ENCODE measurements around the gene SDF2L1.
"Not testable (repeated sequence)": the region's sequence is repeated elsewhere in the genome, so short reads cannot be mapped to it uniquely, and the experiment has no call there.

The SDF2L1 gene

DNA sequence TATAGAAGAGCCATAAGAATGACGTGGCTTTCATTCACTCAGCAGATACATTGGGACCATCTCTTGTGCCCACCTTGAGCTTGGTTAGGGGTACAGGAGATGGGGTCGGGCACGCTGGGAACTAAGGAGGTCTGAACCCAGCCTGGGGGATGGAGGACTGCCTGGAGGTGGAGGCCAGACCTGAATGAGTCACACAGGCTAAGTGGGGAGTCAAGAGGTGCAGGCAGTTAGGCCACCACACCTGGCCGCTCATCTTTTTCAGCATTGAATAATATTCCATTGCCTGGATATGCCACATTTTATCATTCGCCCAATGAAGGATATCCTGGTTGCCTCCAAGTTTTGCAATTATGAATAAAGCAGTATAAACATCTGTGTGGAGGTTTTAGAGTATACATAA lies 19.9 kb downstream of the SDF2L1 start:
- DNase-seq (ENCODE audit: low spot score) = no peak

DNA sequence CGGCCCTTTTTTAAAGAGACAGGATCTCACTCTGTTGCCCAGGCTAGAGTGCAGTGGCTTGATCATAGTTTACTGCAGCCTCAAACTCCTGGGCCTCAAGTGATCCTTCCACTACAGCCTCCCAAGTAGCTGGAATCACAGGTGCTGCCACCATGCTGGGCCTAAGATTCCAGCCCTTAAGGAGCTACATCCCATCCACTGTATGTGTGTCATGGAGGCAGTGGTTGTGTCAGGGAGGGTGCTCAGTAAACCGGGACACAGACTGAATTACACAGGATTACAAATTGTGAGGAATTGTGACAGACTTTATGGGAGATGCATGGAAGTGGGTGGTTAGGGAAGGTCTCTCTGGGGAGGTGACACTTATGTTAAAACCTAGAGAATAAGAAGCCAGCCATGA lies 21.6 kb downstream of the SDF2L1 start:
- no peak for DNase-seq (ENCODE audit: low spot score)

DNA sequence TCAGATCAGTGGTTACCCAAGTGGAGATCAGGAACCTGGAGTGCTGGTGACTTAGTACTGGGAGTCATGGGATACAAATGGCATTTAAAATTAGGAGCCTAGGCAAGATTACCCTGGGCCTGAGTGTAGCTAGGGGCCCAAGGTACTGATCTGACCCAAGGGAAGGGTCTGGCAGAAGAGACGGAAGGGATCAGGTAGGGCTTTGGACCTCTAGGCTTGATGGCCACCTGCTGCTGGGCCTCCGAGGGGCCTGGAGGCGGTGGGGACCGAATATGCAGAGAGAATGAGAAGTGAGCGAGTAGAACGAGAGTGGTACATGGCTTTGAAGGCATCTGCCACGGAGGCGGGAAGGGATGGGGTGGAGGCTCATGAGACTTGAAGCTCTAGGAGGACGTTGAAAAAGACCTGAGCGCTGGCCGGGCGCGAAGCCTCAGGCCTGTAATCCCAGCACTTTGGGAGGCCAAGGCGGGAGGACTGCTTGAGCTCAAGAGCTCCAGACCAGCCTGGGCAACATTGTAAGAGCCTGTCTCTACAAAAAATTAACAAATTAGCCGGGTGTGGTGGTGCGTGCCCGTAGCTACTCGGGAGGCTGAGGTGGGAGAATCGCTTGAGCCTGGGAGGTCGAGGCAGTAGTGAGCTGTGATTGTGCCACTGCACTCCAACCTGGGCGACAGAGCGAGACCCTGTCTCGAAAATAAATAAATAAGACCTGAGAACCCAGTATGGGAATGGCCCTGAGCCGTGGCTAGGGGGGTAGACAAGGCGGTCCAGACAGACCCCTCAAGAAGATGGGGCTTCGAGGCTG lies 23.1 kb downstream of the SDF2L1 start:
- DNase-seq (ENCODE audit: low spot score) = no peak

DNA sequence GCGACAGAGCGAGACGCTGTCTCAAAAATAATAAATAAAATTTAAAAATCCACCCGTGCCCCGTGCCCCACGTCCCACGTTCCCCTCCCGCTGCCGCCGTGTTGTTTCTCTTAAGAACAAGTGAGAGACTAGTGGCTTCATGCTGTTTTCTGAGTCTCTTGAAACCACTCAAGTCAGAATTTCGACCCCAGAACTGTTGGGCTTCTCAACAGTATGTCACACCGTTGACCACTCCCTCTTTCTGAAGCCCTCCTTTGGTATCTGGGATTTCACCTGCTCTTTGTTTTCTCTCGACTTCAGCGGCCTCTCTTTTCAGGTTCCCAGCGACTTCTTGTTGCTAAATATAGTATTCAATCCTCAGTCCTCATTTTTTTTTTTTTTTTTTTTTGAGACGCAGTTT lies 24.7 kb downstream of the SDF2L1 start:
- DNase-seq (ENCODE audit: low spot score) = no peak

DNA sequence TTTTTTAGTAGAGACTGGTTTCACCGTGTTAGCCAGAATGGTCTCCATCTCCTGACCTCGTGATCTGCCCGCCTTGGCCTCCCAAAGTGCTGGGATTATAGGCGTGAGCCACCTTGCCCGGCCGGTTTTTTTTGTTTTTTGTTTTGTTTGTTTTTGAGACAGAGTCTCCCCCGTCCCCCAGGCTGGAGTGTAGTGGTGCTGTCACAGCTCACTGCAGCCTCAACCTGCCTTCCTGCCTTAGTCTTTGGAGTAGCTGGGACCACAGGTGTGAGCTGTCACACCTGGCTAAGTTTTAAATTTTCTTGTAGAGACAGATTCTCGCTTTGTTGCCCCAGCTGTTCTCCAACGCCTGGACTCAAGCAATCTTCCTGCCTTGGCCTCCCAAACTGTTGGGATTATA lies 26.9 kb downstream of the SDF2L1 start:
- DNase-seq (ENCODE audit: low spot score) = no peak

DNA sequence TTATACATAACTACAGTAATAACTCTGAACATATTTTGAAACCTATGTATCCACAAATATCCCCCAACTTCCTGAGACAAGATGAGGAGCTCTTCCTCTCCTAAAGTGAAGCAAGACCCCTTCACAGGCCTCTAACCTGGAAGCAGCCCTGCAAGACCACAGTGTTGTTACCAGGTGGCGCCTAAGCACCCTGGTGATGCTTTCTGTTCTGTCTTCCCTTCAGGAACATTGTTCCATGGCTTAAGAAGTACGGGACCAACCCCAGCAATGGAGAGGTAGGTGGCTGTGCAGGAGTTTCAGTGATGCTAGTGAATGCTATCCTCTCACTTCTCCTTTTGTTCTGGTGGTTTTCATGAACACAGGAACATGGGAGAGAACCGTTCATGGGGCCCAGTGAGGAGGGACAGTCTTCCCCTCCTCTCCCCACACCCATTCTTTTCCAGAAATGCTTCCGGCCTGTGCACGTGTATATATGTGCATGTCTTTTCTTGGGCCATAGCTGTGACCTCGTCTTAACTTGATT lies 30.1 kb downstream of the SDF2L1 start:
- no peak for DNase-seq (ENCODE audit: low spot score)

DNA sequence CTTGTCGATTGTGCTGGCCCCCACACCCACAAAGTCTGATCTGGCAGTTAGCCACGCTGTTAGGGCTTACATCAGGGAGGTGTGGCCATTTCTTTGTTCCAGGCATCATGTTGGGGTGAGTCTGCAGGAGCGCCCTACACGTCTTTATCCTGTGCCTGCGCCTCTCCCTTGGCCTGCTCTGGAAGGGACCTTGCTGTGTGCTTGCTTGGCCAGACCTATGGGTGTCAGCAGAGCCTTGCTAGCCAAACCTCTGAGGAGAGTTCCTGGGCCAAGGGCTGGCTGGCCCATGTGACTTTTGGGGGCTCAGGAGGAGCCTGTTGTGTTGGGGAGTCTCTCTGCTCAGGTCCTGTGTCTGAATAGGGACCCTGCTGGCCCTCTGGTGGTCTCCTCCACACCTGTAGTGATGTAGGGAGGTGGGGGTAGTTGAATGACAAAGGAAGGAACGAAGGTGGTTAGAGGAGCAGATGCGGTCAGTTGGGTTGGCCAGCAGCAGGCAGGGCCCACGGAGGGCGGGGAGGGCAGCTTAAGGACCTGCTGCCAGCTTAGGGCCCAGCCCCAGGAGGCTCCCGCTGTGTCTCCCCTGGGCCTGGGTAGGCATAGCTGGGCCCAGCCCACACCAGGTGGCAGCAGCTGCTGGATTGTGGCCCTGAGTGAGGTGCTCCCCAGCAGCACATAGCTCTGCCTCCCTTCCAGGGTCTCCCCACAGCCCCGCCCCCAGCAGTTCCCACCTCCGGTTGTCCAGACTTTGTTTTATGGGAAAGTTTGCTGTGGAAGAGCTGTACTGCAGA lies 31.6 kb downstream of the SDF2L1 start:
- DNase-seq (ENCODE audit: low spot score) = no peak

DNA sequence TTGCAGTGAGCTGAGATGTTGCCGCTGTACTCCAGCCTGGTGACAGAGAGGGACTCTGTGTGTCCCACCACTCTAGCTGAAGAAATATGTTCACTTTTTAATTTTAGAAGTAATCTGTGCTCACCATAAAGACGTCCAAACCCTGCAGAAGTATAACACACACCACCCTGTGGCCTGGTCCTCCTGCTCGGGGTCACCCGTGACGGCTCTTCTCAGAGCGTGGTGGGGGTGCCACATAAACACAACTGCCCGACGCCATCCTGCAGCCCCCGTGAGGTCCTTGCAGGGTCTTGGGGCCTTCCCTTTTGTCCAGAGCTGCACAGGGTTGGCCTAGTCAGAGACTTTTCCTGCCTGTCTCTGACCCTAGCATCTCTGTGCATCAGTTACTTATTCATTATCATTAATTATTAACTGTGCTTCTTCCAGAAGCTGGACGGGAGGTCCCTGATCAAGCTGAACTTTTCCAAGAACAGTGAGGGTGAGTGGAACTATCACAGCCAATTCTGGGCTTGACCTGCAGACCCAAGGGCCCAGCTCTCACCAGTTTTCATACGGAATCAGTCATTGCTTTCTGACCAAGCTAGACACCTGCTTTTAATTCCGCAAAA lies 32.6 kb downstream of the SDF2L1 start:
- DNase-seq (ENCODE audit: low spot score) = no peak

DNA sequence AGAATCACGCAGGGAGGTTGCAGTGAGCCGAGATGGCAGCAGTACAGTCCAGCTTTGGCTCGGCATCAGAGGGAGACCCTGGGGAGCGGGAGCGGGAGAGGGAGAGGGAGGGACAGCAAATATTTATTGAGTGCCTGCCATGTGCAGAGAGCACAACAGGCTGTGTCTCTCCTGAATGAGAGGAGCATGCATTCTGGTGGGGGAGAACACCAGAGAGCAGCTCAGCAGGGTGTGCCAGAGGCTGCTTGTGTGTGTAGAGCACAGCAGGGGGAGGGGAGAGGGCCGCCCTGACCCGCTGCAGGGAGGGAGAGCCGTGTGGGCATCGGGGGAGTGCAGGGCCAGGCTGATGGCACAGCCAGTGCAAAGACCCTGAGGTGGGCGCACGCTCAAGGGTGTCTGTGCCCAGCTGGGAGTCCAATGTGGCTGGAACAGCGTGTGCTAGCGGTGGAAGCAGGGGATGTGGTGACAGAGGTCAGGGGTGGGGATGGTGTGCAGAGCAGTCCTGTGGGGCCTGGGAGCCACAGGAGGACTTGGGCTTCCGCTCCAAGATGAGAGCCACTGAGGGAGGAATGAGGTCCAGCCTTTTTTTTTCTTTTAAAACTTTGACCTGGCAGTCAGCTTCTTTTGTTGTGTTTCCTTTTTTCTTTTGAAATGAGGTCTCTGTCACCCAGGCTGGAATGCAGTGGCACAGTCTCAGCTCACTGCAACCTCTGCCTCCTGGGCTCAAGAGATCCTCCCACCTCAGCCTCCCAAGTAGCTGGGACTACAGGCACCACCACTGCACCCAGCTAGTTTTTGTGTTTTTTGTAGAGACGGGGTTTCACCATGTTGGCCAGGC lies 35.7 kb downstream of the SDF2L1 start:
- no peak for DNase-seq (ENCODE audit: low spot score)

DNA sequence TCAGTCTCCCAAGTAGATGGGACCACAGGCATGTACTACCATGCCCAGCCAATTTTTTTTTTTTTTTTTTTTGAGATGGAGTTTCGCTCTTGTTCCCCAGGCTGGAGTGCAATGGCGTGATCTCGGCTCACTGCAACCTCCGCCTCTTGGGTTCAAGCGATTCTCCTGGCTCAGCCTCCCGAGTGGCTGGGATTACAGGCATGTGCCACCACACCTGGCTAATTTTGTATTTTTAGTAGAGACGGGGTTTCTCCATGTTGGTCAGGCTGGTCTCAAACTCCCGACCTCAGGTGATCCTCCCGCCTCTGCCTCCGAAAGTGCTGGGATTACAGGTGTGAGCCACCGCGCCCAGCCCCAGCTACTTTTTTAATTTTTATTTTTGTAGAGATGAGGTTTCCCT lies 36.7 kb downstream of the SDF2L1 start:
- DNase-seq (ENCODE audit: low spot score) = not testable (repeated sequence)

DNA sequence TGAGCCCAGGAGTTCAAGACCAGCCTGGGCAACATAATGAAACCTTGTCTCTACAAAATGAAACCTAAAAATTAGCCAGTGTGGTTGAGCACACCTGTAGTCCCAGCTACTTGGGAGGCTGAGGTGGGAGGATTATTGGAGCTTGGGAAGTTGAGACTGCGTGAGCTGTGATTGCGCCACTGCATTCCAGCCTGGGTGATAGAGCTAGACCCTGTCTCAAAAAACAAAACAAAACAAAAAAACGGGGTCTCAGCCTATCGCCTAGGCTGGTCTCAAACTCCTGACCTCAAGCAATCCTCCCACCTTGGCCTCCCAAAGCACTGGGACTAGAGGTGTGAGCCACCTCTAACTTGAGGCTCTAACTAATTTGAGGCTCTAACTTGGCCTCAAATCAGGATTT lies 37.3 kb downstream of the SDF2L1 start:
- no peak for DNase-seq (ENCODE audit: low spot score)

DNA sequence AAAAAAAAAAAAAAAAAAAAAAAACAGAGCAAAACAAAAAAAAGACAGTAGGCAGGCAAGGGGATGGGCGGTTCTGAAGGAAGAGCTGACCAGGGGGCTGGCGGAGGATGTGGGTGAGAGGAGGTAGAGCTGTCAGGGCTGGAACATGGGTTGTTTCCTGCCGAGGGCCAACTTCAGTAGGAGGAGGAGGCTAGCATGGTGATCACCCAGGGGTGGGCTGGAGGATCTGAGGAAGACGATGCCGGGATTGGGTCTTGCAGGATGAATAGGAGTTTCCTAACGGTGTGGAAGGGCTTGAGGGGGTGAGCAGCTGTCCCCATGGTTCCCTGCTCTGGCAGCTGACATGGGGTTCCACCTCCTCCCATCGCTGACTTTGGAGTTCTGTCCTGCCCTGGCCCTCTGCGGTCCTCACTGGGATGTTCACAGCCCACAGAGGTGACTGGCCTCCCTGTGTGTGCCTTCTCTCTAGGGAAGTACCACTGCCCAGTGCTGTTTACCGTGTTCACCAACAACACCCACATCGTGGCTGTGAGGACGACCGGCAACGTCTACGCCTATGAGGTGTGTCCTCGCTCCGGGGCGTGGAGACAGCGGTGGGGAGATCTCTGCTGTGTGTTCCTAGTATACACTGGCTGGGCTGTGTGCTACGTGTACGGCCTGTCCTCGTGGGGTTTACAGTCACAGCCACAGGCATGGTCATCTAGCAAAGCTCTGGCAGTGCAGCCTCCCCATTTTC lies 38.9 kb downstream of the SDF2L1 start:
- no peak for DNase-seq (ENCODE audit: low spot score)

DNA sequence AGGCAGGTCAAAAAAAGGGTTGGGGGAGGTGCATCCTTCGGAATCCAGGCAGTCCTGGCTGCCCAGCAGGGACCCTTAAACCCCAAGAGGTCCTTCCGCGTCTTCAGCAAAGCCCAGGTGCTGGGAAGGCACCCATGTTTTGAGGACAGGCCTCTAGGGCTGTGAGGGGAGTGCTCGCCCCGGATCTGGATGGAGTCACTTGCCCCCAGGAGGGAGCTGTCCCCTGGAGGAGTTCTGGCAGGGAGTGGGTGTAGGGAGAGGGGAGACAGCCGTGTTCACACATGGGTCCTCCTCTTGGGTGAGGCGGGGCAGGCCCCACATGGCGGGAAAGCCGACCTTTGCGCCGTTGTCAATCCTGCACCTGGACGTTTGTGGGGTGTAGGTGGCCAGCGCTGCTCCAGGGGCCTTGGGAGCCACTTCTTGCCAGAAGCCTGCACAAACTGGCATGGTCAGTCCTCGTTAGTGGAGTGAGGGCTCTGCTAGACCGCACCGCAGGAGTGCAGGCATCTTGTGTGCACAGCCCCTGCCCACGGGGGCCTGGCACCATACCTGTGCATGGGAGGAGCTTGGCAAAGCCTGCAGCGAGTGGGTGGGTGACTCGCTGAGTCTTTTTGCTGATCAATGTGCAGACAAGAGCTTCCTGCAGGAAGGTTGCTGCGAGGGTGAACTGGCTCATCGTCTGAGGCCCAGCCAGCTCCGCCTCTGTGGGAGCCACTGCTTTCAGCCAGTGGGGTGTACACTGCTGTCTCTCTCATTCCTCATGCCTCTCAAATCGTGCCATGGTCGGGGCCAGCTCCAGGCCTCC lies 39.7 kb downstream of the SDF2L1 start:
- DNase-seq (ENCODE audit: low spot score) = no peak

DNA sequence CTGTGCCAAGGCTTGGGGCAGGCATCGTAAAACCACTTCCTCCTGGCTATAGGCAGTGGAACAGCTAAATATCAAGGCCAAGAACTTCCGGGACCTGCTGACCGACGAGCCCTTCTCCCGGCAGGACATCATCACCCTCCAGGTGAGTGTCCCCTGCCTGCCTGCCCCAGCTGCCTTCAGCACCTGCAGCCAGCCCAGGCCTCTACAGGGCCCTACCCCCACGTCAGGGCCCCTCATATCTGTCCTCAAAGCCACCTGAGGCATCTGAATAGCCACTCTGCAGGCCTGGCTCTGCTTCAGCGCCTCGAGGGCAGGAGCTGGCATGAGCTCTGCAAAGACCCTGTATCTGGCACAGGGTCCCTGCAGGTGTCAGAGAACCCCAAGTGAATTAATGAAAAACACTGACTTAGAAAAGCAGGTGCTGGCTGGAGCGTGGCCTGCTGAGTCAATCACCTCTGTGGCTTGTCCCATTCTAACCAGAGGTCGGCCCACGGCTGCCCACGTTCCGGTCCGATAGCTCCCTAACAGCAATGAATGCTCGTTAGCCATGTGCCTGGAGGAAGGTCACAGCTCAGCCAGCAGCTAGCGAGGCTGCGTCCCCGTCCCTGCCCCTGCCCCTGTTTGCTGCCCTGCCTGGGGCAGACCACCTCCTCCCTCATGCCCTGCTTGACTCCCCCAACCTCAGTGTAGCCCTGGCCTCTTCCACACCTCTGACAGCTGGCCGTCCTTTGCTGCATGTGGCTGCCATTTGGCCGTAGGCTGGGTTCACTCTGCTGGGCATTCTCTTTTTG lies 40.5 kb downstream of the SDF2L1 start:
- DNase-seq (ENCODE audit: low spot score) = no peak

DNA sequence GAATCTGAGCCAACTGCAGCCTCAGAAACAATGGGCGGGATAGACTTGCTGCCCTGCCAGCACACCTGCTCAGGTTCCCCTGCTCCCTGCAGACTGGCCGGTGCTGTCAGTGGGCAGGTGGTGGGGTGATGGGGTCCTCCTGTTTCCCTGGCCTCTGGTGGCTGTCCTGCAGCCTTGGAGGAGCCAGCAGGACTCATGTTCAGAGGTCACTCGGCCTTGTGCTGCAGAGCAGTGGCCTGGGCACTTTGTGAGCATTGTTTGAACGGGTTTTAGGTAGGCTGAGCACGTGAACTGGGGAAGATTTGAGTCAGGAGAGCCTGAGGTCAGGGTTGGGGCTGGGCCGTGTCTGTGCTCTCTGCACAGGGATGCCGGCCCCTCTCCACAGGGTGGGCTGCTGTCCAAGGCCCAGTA lies 41.3 kb downstream of the SDF2L1 start:
- DNase-seq (ENCODE audit: low spot score) = no peak

DNA sequence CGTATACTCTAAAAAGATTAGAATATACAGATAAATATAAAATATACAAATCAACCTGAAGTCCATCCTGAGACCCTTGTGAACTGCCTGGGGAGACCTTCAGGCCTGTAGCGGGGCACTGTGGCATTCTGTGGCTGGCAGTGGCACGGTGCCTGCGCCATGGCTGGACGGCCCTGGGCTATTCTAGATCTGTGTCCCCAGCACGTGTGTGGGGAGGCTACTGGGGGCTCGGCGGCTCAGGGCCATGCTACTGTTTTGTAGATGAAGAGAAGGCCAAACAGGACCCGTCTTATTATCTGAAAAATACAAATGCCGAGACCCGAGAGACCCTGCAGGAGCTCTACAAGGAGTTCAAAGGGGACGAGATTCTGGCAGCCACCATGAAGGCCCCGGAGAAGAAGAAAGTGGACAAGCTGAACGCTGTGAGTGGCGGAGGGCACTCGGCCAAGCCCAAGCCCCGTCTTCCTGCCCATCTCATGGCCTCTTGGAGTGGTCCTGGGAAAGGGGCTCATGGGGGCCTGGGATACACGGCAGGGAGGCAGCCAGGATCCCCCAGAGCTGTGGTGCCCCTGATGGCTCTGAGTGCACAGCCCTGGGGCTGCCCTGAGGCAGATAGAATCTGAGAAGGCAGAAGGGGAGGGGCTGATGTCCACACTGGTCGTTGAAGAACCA lies 42.5 kb downstream of the SDF2L1 start:
- DNase-seq (ENCODE audit: low spot score) = no peak

DNA sequence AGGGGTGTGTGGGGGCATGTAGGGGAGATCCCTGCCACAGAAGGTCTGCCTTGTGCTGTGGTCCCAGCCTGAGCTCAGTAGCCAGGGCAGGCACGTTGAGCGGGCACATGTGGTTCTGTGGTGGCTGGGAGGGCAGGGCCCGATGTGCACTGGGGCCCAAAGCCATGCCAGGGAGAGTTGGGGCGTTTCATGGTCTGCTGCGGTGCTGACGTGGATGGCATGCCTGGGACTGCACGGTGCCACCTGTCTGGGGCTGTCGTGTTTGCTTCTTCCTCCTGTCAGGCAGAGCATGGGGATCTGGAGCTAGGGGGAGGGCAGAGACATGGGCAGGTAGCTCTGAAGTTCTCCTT lies 43.0 kb downstream of the SDF2L1 start:
- no peak for DNase-seq (ENCODE audit: low spot score)

DNA sequence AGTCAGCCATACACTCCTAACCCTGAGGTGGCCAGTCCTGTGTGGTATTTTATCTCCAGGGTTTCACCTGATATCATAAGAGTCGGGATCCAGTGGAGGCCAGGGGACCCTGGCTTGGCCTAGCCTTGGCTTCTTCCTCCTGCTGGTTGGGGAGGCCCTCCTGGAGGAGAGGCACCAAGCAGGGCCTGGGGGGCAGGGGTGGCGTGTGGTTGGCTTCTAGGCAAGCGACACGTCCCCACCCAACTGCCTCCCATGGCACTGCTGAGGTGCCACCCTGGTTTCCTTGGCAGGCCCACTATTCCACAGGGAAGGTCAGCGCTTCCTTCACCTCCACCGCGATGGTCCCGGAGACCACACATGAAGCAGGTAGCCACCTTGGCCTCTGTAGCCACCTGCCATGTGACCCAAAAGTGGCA lies 44.1 kb downstream of the SDF2L1 start:
- no peak for DNase-seq (ENCODE audit: low spot score)
